ENCODE data around the gene MPC2. TPM values are rescaled to one million over a fixed set of nuclear protein-coding genes. Genes with fewer than 3 reads are reported as not detected.

The MPC2 gene
- total and polyA plus RNA-seq, 7 donors: 94.0 to 207 (median 153) TPM

- intact Hi-C loops (cut with DNase I): no loop called here
- H3K4me1 ChIP-seq: peaks cover 48% of the 10 kb centered on the region
- H3K9me3 ChIP-seq: no peaks in the 10 kb centered on the region
- DNase-seq (no peak), ATAC-seq (peak in 3 of 4 donors; percentile 66 to 76 (median 71))
- peaks cover 0 to 27% of the 10 kb centered on the region in 2 donors for H3K36me3 ChIP-seq (ENCODE audit: insufficient read depth in 1 of 2, low read depth in 1 of 2)
- H3K27ac ChIP-seq: peak overlapping the region; percentile 83
- no peak for TF ChIP-seq CTCF (IDR thresholded peaks at IDR 0.05)
- 59 to 78% (median 60%) methylated on average over 1 of the region's 1 CpG for WGBS, 3 donors
- H3K4me3 ChIP-seq: peak overlapping the region; percentile 59
- H3K27me3 ChIP-seq (ENCODE audit: insufficient read depth in 3 of 3, low read length in 2 of 3): no peaks in the 10 kb centered on the region
Measured at GRCh38 chr1:167922611-167923074, 14.2 kb downstream of the MPC2 start.

GRCh38 chr1:167922023-167922422 is 14.8 kb downstream of the MPC2 start:
- H3K9me3 ChIP-seq: no peaks in the 10 kb centered on the region
- peak overlapping the region; percentile 59 for H3K4me3 ChIP-seq
- no peaks in the 10 kb centered on the region for H3K27me3 ChIP-seq (ENCODE audit: insufficient read depth in 3 of 3, low read length in 2 of 3)
- peaks cover 0 to 33% of the 10 kb centered on the region in 2 donors for H3K36me3 ChIP-seq (ENCODE audit: insufficient read depth in 1 of 2, low read depth in 1 of 2)
- no peak for DNase-seq
- intact Hi-C loops (cut with DNase I): no loop called here
- H3K4me1 ChIP-seq: peaks cover 45% of the 10 kb centered on the region
- ATAC-seq: peak; percentile 83 to 94 (median 92)
- TF ChIP-seq CTCF (IDR thresholded peaks at IDR 0.05): no peak
- H3K27ac ChIP-seq: peak overlapping the region; percentile 83

- no peak for TF ChIP-seq CTCF (IDR thresholded peaks at IDR 0.05)
- H3K27ac ChIP-seq: no peak overlapping the region
- no peak for ATAC-seq
- H3K9me3 ChIP-seq: no peaks in the 10 kb centered on the region
- intact Hi-C loops (cut with DNase I): no loop called here
- H3K4me1 ChIP-seq: peaks cover 11% of the 10 kb centered on the region
- 96 to 97% (median 97%) methylated on average over 6 of the region's 6 CpGs for whole genome bisulfite sequencing, 3 donors
- H3K36me3 ChIP-seq (ENCODE audit: insufficient read depth in 1 of 2, low read depth in 1 of 2): peaks cover 0 to 52% of the 10 kb centered on the region in 2 donors
- H3K4me3 ChIP-seq: no peak overlapping the region
- DNase-seq: no peak
- H3K27me3 ChIP-seq (ENCODE audit: insufficient read depth in 3 of 3, low read length in 2 of 3): no peaks in the 10 kb centered on the region
Measured at GRCh38 chr1:167916766-167917511, 19.9 kb downstream of the MPC2 start.

- intact Hi-C loops (cut with DNase I): no loop called here
- Histone ChIP-seq H3K27ac (no peak overlapping the region), H3K4me3 (no peak overlapping the region), H3K36me3 (ENCODE audit: insufficient read depth in 1 of 2, low read depth in 1 of 2) (peaks cover 0 to 52% of the 10 kb centered on the region in 2 donors), H3K9me3 (no peaks in the 10 kb centered on the region), H3K4me1 (no peaks in the 10 kb centered on the region), H3K27me3 (ENCODE audit: insufficient read depth in 3 of 3, low read length in 2 of 3) (no peaks in the 10 kb centered on the region)
- ATAC-seq: no peak
- WGBS, 3 donors: 97 to 98% (median 98%) methylated on average over 8 of the region's 8 CpGs
- DNase-seq: no peak
- no peak for TF ChIP-seq CTCF (IDR thresholded peaks at IDR 0.05)
Measured at GRCh38 chr1:167915569-167915968, 21.3 kb downstream of the MPC2 start.

All from psoas muscle (tissue), 8 donors.